Natural killer cell treated with Interleukin-12 subunit alpha and Interleukin-12 subunit beta and Interleukin-15 and Interleukin-18, amount 100 ng/mL, for 72 hours (primary cell): ENCODE data around the gene YARS2. TPM values are rescaled to one million over a fixed set of nuclear protein-coding genes. Genes with fewer than 3 reads are reported as not detected.

Source experiments
- total RNA-seq, 2 donors: library from RNA; stranded (reverse); gene quantifications; one replicate each; pipeline ENCODE4 v1.2.3, GENCODE V29; 2022

Gene YARS2
- total RNA-seq, 2 donors from 2014 or later, result 21.9 to 23.6 TPM

Other genes with a start within 250 kb of the YARS2 start
- 10 to 100 TPM; 66.4 to 93.3 TPM for gene DNM1L, start 76.6 kb downstream of the YARS2 start, total RNA-seq
- under 1 TPM; 0.07 to 0.25 TPM for gene PKP2, start 140.9 kb upstream of the YARS2 start, total RNA-seq